GM23248 (cell line): ENCODE data around the gene CACNG3. TPM values are rescaled to one million over a fixed set of nuclear protein-coding genes. Genes with fewer than 3 reads are reported as not detected.

ENCODE experiments used
- DNase-seq: peaks from one replicate; pipeline ENCODE4 v3.0.0-alpha.2; 2015
- H2AFZ ChIP-seq: fragments of 200-600 bp; sonication (generic); 2 replicates; pipeline ENCODE4 v1.6.1; 2016; ENCODE audit warnings: antibody characterized with exemption
- H3F3A ChIP-seq: fragments of 200-600 bp; sonication (generic); 2 replicates; pipeline ENCODE4 v1.6.1; 2016; ENCODE audit warnings: mild to moderate bottlenecking, antibody characterized with exemption, mixed run types; ENCODE audit not compliant: insufficient read depth
- H3K27ac ChIP-seq: fragments of 200-600 bp; sonication (generic); 2 replicates; pipeline ENCODE4 v1.5.1; 2016; ENCODE audit warnings: mild to moderate bottlenecking
- H3K27me3 ChIP-seq: fragments of 200-600 bp; sonication (generic); replicated peaks from 2 replicates; pipeline ENCODE4 v1.6.1; 2016; ENCODE audit warnings: mild to moderate bottlenecking; ENCODE audit not compliant: insufficient read depth
- H3K36me3 ChIP-seq: fragments of 200-600 bp; sonication (generic); 2 replicates; pipeline ENCODE4 v1.6.1; 2016; ENCODE audit warnings: low read depth, mild to moderate bottlenecking
- H3K4me1 ChIP-seq: fragments of 200-600 bp; sonication (generic); 2 replicates; pipeline ENCODE4 v1.6.1; 2016; ENCODE audit warnings: mild to moderate bottlenecking; ENCODE audit not compliant: insufficient read depth
- H3K4me2 ChIP-seq: fragments of 200-600 bp; sonication (generic); one replicate; pipeline ENCODE4 v1.6.1; 2016; ENCODE audit warnings: mild to moderate bottlenecking; ENCODE audit not compliant: unreplicated experiment
- H3K4me3 ChIP-seq: fragments of 200-600 bp; sonication (generic); 2 replicates; pipeline ENCODE4 v1.5.1; 2016; ENCODE audit warnings: mild to moderate bottlenecking
- H3K79me2 ChIP-seq: fragments of 200-600 bp; sonication (generic); 2 replicates; pipeline ENCODE4 v1.6.1; 2016; ENCODE audit warnings: mild to moderate bottlenecking; ENCODE audit not compliant: insufficient read depth
- H3K9ac ChIP-seq: fragments of 200-600 bp; sonication (generic); 2 replicates; pipeline ENCODE4 v1.6.1; 2016; ENCODE audit warnings: mild to moderate bottlenecking
- H3K9me2 ChIP-seq: fragments of 200-600 bp; sonication (generic); 2 replicates; pipeline ENCODE4 v1.6.1; 2016; ENCODE audit warnings: mixed run types, mild to moderate bottlenecking, moderate library complexity; ENCODE audit not compliant: insufficient read depth
- H3K9me3 ChIP-seq: fragments of 200-600 bp; sonication (generic); one replicate; pipeline ENCODE4 v1.6.1; 2017; ENCODE audit warnings: low read depth
- H4K20me1 ChIP-seq: fragments of 200-600 bp; sonication (generic); 2 replicates; pipeline ENCODE4 v1.6.0; 2016; ENCODE audit not compliant: insufficient read depth
- EZH2 ChIP-seq: fragments of 200-600 bp; sonication (generic); IDR thresholded peaks from 2 replicates; pipeline ENCODE4 v1.6.1; 2018; ENCODE audit warnings: antibody characterized with exemption, mild to moderate bottlenecking; ENCODE audit not compliant: insufficient read depth, poor library complexity, severe bottlenecking
- EZH2phosphoT487 ChIP-seq: fragments of 200-600 bp; sonication (generic); IDR thresholded peaks from 2 replicates; pipeline ENCODE4 v1.6.1; 2018; ENCODE audit warnings: antibody characterized with exemption, moderate library complexity, mild to moderate bottlenecking, low read depth; ENCODE audit not compliant: insufficient read depth
- WGBS, 2 experiments: methylation state at CpG; one replicate each; pipeline ENCODE4 v1.1.6; 2015 to 2017; ENCODE audit warnings: low lambda C conversion rate in 2 of 2, low coverage in 1 of 2; ENCODE audit errors: missing lambda C conversion rate in 2 of 2; 5-methylcytosine and 5-hydroxymethylcytosine counted together
- in situ Hi-C: fragments of 300-500 bp; cut with MboI; formaldehyde crosslinking; loops from 2 replicates; pipeline ENCODE4 v1.15.0; 2020
- polyA plus RNA-seq: library from polyadenylated mRNA; unstranded; fragments of >200 nt; fragmentation: Nextera tagmentation; extraction: Ambion mirVana; gene quantifications from 2 replicates; pipeline ENCODE4 v1.2.1, GENCODE V29; 2016
- total RNA-seq: library from RNA; depleted of rRNA; stranded (reverse); fragments of >200 nt; shearing (Covaris generic); gene quantifications from 2 replicates; pipeline ENCODE4 v1.2.3, GENCODE V29; 2014

Gene CACNG3
- total and polyA plus RNA-seq, 2 experiments from 2014 or later: not detected

DNA sequence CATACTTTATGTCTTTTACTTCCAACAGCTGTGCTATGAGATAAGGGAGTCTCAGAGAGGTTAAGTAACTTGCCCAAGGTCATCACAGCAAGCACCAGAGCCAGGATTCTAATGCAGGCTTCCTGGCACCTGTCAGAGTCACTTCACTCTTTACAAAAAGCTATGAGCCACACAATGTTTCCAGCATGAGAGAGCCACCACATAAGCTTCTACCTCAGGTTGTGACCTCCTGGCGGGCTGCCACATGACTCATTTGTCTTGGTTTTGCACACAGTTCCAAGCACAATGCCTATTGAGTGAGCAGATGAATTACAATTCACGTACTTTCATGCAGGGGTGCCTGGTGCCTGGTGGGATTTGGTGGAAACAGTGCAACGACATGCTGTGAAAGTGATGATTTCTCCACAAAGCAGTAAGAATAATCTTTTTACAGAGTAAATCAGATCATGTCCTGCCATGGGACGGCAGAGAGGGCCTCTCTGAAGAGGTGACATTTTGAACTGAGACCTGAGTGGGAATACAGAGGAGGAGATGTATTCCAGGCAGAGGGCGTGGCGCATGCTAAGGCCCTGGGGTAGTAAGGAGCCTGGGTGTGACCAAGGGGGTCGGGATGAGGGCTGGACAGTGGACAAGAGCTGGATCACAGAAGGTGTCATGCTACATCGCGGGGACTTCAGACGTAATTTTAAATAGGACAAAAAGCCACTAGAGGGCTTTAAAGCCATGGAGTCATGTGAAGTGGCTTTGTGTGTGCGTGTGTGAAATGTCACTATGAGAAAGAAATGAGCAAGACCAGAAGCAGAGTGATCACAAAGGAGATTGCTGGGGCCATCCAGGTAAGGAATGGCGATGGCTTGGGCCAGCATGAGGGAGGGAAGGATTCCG lies 53.4 kb downstream of the CACNG3 start:
- H3K4me2 ChIP-seq: no peak overlapping the region
- H3K9me3 ChIP-seq: no peaks in the 10 kb centered on the region
- H3K4me3 ChIP-seq: no peak overlapping the region
- H3K27me3 ChIP-seq: no peaks in the 10 kb centered on the region
- peak; percentile 31 for DNase-seq
- H3K4me1 ChIP-seq: no peaks in the 10 kb centered on the region
- no peaks in the 10 kb centered on the region for H3F3A ChIP-seq
- TF ChIP-seq EZH2: no peak
- no peak for TF ChIP-seq EZH2phosphoT487
- no peak overlapping the region for H2AFZ ChIP-seq
- H3K27ac ChIP-seq: no peak overlapping the region
- H3K9ac ChIP-seq: no peak overlapping the region
- no peaks in the 10 kb centered on the region for H3K36me3 ChIP-seq
- in situ Hi-C loops: no loop called here
- no peaks in the 10 kb centered on the region for H3K79me2 ChIP-seq
- no peaks in the 10 kb centered on the region for H4K20me1 ChIP-seq
- H3K9me2 ChIP-seq: no peaks in the 10 kb centered on the region
- WGBS, 2 experiments: 37 to 39% methylated on average over 13 of the region's 13 CpGs

DNA sequence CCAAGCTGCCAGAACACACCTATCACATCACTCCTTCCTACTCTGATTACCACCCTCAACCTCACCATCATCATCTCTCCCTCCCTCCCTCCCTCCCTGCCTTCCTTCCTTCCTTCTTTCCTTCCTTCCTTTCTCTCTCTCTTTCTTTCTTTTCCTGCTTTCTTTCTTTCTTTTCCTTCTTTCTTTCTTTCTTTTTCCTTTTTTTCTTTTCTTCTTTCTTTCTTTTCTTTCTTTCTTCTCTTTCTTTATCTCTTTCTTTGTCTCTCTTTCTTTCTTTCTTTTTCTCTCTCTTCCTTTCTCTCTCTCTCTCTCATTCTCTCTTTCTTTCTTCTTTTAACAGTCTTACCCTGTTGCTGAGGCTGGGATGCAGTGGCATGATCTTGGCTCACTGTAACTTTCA lies 59.2 kb downstream of the CACNG3 start:
- H3F3A ChIP-seq: no peaks in the 10 kb centered on the region
- H3K4me1 ChIP-seq: no peaks in the 10 kb centered on the region
- no peak overlapping the region for H2AFZ ChIP-seq
- DNase-seq: no peak
- no peak overlapping the region for H3K27ac ChIP-seq
- H3K4me3 ChIP-seq: no peak overlapping the region
- no peaks in the 10 kb centered on the region for H3K27me3 ChIP-seq
- H3K79me2 ChIP-seq: no peaks in the 10 kb centered on the region
- H3K36me3 ChIP-seq: no peaks in the 10 kb centered on the region
- no peaks in the 10 kb centered on the region for H4K20me1 ChIP-seq
- in situ Hi-C loops: no loop called here
- H3K9me2 ChIP-seq: no peaks in the 10 kb centered on the region
- no peak overlapping the region for H3K4me2 ChIP-seq
- no peaks in the 10 kb centered on the region for H3K9me3 ChIP-seq
- TF ChIP-seq EZH2phosphoT487 (no peak), EZH2 (no peak)
- H3K9ac ChIP-seq: no peak overlapping the region

DNA sequence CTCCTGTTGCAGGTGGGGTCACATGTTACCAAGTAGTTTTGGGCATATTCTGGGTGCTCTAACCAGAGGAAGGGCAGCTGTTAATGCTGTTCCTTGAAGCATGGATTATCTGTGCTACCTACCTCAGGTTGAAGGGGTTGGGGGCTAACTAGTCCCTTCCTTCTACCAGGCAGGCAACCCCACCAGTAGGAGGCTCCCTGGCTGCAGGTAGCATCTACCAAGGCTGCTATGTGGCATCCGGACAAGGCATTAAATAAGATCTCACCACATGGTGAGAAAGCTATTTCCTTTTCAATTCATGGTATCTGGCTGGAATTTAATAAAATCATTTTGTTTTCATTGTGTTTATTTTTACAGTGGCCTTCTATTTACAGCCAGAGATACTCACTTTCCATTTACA lies 62.5 kb downstream of the CACNG3 start:
- H3F3A ChIP-seq: no peaks in the 10 kb centered on the region
- H3K4me3 ChIP-seq: no peak overlapping the region
- 11 to 19% methylated on average over 1 of the region's 1 CpG for WGBS, 2 experiments
- DNase-seq: no peak
- no peaks in the 10 kb centered on the region for H3K9me3 ChIP-seq
- H3K27ac ChIP-seq: no peak overlapping the region
- in situ Hi-C loops: no loop called here
- H3K9ac ChIP-seq: no peak overlapping the region
- H4K20me1 ChIP-seq: no peaks in the 10 kb centered on the region
- no peaks in the 10 kb centered on the region for H3K27me3 ChIP-seq
- no peak overlapping the region for H2AFZ ChIP-seq
- H3K79me2 ChIP-seq: no peaks in the 10 kb centered on the region
- H3K4me2 ChIP-seq: no peak overlapping the region
- no peaks in the 10 kb centered on the region for H3K4me1 ChIP-seq
- TF ChIP-seq EZH2 (no peak), EZH2phosphoT487 (no peak)
- no peaks in the 10 kb centered on the region for H3K36me3 ChIP-seq
- H3K9me2 ChIP-seq: no peaks in the 10 kb centered on the region

DNA sequence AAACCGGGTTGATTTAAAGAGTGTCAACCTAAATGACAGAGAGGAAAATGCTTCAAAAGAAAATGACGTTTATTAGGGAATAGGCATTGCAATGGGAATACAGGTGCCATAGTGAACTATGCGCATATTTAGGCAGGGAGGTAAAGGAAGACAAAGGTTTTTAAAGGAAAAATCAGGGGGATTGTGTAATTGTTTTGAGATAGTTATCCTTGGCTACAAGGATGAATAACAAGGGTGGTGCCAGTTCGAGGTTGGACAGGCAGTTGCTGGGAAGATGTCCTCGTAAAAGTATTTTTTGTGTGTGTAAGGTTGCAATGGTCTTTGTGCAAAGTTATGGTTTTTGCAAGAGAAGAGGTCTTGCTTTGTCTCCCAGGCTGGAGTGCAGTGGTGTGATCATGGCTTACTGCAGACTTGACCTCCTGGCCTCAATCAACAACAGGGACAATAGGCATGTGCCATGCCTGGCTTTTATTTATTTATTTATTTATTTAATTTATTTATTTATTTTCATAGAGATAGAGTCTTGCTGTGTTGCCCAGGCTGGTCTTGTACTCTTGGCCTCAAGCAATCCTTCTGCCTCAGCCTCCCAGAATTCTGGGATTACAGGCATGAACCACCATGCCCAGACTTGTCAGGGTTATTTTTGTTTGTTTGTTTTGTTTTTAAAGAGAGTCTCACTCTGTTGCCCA lies 63.1 kb downstream of the CACNG3 start:
- Histone ChIP-seq H3K36me3 (no peaks in the 10 kb centered on the region), H4K20me1 (no peaks in the 10 kb centered on the region), H3K9me3 (no peaks in the 10 kb centered on the region), H3K4me2 (no peak overlapping the region), H3K9me2 (no peaks in the 10 kb centered on the region), H3K27me3 (no peaks in the 10 kb centered on the region), H3K9ac (no peak overlapping the region), H3K27ac (no peak overlapping the region), H2AFZ (no peak overlapping the region), H3F3A (no peaks in the 10 kb centered on the region), H3K4me3 (no peak overlapping the region), H3K79me2 (no peaks in the 10 kb centered on the region), H3K4me1 (no peaks in the 10 kb centered on the region)
- in situ Hi-C loops: no loop called here
- WGBS, 2 experiments: 22 to 28% methylated on average over 5 of the region's 5 CpGs
- TF ChIP-seq EZH2 (no peak), EZH2phosphoT487 (no peak)
- no peak for DNase-seq
